Upper lobe of right lung (tissue), 1 donor: ENCODE data around the gene LHFPL6. TPM values are rescaled to one million over a fixed set of nuclear protein-coding genes. Genes with fewer than 3 reads are reported as not detected.

Source experiments
- ATAC-seq: fragments of 200-7000 bp; cut with Tn5 transposase; one replicate; pipeline ENCODE4 v1.9.1; 2020; ENCODE audit warnings: mild to moderate bottlenecking, moderate library complexity
- DNase-seq: peaks from one replicate; pipeline ENCODE4 v3.0.0-alpha.2; 2020
- H3K27ac ChIP-seq: fragments of 200-600 bp; one replicate; pipeline ENCODE4 v1.8.0; 2022
- H3K27me3 ChIP-seq: fragments of 200-600 bp; one replicate; pipeline ENCODE4 v1.8.0; 2022; ENCODE audit warnings: mild to moderate bottlenecking
- H3K36me3 ChIP-seq: fragments of 200-600 bp; one replicate; pipeline ENCODE4 v1.8.0; 2022
- H3K4me1 ChIP-seq: fragments of 200-600 bp; one replicate; pipeline ENCODE4 v1.8.0; 2022
- H3K4me3 ChIP-seq: fragments of 200-600 bp; one replicate; pipeline ENCODE4 v1.8.0; 2022; ENCODE audit warnings: mild to moderate bottlenecking
- H3K9me3 ChIP-seq: fragments of 200-600 bp; one replicate; pipeline ENCODE4 v1.8.0; 2022
- CTCF ChIP-seq: fragments of 200-600 bp; IDR thresholded peaks from one replicate; pipeline ENCODE4 v1.8.0; 2022; ENCODE audit warnings: antibody characterized with exemption
- intact Hi-C: fragments of 100-400 bp; cut with DNase I; formaldehyde crosslinking; loops from one replicate; pipeline ENCODE4 v1.11.0; 2022
- total RNA-seq: library from RNA; stranded (reverse); fragmentation: NEBNext Ultra II Directional; extraction: Animal tissue kit (Norgen Biotek cat#: 25700); gene quantifications from one replicate; pipeline ENCODE4 v1.2.1, GENCODE V29; 2021
- donor health status: DM: no; HTN: yes; CAD: no; lungs with severe emphysema.

LHFPL6 gene
- total RNA-seq, 1 donor from 2014 or later, result 80.0 TPM

GRCh38 chr13:39297664-39298171 is 305.3 kb downstream of the LHFPL6 start:
- intact Hi-C loops, result no loop called here
- no peak for TF ChIP-seq CTCF
- H3K4me1 ChIP-seq, result no peaks in the 10 kb centered on the region
- ATAC-seq (no peak), DNase-seq (no peak)
- no peaks in the 10 kb centered on the region for H3K36me3 ChIP-seq
- no peaks in the 10 kb centered on the region for H3K27me3 ChIP-seq
- H3K27ac ChIP-seq, result no peak overlapping the region
- H3K4me3 ChIP-seq, result no peak overlapping the region
- no peaks in the 10 kb centered on the region for H3K9me3 ChIP-seq

GRCh38 chr13:39297023-39297422 is 306.0 kb downstream of the LHFPL6 start:
- Histone ChIP-seq H3K4me1 (no peaks in the 10 kb centered on the region), H3K36me3 (no peaks in the 10 kb centered on the region), H3K4me3 (no peak overlapping the region), H3K9me3 (no peaks in the 10 kb centered on the region), H3K27me3 (no peaks in the 10 kb centered on the region), H3K27ac (no peak overlapping the region)
- intact Hi-C loops, result no loop called here
- TF ChIP-seq CTCF, result no peak
- ATAC-seq, result no peak
- no peak for DNase-seq

GRCh38 chr13:39296193-39296592 is 306.8 kb downstream of the LHFPL6 start:
- DNase-seq (no peak), ATAC-seq (no peak)
- H3K27me3 ChIP-seq, result no peaks in the 10 kb centered on the region
- no peaks in the 10 kb centered on the region for H3K9me3 ChIP-seq
- H3K4me3 ChIP-seq, result no peak overlapping the region
- H3K36me3 ChIP-seq, result no peaks in the 10 kb centered on the region
- no peaks in the 10 kb centered on the region for H3K4me1 ChIP-seq
- TF ChIP-seq CTCF, result no peak
- no peak overlapping the region for H3K27ac ChIP-seq
- intact Hi-C loops, result no loop called here

Other genes starting within 250 kb of the LHFPL6 start
- gene COG6, start 52.5 kb upstream of the LHFPL6 start, total RNA-seq, result 34.4 TPM